GM21723 (cell line): ENCODE results near the gene PPP1R15B.

Experiments
- ATAC-seq: cut with Tn5 transposase; IDR thresholded peaks from one replicate; pipeline ENCODE4 v1.9.1; 2021; ENCODE audit warnings: mild to moderate bottlenecking, moderate library complexity; ENCODE audit not compliant: unreplicated experiment

Gene PPP1R15B

DNA sequence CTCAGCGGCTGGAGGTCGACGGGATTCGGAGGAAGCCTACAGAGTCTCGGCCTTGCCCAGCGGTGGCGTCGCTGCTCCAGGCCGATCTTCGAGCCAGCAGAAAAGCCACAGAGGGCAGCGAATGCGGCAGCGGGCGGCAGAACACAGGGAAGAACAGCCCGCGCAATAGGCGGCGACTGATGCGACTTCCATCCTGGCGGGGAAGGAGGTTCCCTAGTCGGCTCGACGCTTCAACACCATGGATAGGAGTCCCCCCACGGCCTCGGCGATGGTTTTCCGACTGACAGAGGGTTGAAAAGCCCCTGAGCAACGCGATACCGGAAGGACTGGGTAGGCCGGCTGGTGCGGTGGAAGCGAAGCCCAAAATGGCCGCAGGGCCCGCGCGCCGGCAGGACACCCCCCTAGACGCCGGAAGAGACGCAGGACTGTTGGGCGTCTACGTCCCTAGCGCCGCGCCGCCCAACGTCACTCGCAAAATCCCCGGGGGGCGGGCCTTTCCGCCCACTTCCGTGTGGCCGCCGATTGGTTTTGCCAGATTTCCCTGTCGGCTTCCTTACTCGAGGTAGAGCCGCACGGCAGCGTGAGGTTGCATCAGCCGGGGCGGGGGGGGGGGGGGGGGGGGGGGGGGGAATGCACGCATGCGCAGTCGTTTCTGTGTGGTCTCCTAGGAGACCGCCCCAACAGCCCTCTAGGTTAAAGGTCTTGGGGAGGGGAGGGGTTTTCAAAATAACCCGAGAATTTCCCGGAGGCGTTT, at the start of gene PPP1R15B:
Gene PPP1R15B (minus strand): TSS at position 367 of the 754 bp plus-strand sequence. CDS start 406 bp downstream, outside the sequence.
- ATAC-seq, result peak; percentile 88

DNA sequence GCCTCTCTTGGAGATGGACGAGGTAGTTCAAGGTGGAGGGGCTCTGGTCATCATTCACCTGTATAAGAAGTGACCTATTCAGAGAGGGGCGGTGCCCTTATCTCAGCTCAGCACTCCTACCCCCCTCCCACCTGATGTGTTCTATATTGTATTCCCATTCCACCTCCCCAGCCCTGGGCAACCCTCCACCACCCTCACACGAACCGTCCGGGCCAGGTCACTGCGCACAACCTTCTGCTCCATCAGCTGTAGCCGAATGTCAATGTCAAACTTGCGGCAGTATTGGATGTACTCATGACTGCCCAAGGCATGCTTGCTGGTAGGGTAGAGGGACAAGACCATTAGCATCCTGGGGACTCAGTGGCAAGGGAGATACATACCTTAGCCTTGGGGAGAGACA, 48.7 kb upstream of the PPP1R15B start:
- ATAC-seq, result no peak

DNA sequence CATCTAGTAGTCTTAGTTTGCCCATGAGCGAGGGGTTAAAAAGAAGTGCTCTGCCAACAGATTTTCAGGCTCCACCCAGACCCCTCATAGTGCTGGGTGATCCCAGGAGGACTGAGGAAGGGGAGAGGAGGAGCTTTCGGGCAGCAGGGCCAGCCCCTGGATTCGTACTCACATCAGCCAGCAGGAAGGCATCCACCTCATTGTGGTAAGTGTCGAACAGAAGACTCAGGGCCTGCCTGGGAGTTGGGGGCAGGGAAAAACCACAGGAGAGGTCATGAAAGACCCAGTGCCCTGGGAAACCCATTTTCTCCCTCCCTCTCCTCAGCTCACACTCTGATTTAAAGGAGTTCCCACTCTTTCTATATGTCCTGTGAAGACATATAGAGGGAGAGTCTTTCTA, 48.1 kb upstream of the PPP1R15B start:
- ATAC-seq, result no peak

DNA sequence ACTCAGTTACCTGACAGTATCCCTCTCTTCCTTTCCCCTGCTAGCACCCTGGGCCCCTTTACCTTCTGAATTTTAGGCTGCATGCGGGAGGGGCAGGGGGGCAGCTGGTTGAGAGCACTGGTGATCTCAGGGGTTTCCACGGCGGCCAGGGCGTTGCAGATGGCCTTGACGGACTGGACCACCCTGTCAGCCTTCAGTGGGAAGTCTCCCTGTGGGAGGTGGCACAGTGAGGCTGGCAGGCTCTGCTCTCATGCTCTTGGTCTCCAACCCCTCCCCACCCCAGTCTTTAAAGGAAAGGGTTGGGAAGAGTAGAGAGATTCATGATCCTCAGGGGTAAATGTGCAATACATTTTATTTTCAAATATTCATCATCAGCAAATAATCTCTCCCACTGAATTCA, 46.0 kb upstream of the PPP1R15B start:
- ATAC-seq, result no peak

DNA sequence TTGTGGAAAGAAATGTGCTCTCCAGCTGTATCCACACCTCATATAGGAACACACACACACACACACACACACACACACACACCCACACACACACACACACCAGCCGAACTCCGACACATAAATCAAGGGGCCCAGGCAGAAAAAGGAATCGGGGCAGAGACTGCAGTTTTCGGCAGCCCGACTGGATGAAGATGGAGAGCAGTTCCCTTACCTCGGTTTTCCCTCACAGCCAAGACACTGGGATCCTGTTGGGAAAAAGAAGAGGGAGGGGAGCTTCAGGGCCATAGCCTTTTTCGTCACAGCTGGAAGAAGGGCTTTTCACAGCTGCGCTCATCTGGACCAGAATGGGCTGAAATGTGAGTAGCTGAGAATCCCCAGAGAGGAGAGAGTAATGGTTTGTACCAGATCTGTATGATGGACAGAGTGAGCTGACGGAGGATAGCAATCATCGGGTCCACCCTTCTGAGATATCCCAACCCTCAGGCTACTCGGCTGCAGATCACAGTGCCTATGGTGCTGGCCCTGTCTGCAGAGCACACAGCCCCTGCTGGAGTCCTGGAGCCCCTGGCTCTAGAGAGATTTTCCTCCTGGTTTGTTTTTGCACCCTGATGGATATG, 45.3 kb upstream of the PPP1R15B start:
- ATAC-seq, result no peak

DNA sequence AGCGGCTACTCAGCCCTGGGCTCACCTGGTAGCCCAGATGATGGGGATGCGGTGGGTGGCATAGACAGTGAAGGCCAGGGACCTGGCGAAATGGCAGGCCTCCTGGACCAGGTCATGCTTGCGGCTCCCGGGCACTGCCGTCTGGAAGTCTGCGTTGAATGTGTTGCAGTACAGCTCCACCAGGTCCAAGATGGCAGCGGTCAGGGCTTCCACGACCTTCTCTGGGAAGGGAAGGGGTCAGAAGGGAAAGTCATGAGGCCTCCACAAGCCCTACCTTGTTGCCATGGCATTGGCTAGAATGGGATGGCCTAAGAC, 44.2 kb upstream of the PPP1R15B start:
- no peak for ATAC-seq

DNA sequence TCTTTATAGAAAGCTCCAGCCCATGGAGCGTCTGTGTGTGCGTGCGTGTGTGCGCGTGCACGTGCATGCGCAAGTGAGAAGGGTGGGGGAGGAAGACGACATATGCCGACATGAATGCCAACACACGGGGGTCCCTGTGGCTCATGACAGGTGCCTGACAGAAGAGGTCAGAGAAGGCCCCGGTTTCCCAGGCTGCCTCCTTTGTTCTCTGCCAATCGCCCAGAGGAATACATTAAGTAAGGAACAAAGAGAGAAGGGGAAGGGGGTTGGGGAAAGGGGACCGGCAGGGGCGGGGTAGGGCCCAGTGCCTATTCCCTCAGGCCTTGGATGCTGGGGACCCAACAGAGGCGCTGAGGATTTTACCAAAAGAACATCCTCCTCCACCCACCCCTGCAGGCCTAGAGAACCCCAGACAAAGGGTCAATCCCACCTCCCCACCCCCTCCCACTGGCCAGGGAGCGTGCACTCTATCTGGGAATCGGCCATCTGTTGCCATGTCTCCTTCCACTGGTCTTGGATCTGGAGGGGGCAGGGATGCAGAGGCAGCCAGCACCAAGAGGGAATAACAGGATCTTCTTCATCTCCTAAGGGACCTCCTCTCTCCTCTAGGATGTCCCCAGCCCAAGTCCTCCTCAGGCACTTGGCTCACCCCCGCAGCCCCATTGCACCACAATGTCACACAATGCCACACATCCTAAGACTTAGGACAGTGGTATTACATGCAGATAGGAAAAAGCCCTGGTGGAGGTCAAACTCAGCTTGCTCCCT, 43.6 kb upstream of the PPP1R15B start:
- no peak for ATAC-seq

DNA sequence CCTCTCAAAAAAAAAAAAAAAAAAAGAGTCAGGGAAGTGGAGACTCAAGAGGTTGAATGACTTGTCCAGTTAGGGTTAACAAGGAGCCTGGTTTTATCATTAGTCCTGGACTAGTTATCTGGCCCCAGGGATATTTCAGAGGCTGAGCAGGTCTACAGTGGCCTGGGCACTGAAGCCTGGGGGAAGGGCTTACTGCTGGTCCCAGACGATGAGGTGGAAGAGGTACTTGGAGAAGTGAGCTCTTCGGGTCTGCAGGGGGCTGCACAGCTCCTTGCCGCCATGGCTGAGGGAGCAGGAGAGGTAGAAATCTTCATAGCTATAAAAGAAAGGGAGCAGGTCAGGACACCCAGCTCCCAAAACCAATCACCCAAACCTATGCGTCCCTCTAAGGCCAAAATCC, 42.9 kb upstream of the PPP1R15B start:
- ATAC-seq, result no peak

DNA sequence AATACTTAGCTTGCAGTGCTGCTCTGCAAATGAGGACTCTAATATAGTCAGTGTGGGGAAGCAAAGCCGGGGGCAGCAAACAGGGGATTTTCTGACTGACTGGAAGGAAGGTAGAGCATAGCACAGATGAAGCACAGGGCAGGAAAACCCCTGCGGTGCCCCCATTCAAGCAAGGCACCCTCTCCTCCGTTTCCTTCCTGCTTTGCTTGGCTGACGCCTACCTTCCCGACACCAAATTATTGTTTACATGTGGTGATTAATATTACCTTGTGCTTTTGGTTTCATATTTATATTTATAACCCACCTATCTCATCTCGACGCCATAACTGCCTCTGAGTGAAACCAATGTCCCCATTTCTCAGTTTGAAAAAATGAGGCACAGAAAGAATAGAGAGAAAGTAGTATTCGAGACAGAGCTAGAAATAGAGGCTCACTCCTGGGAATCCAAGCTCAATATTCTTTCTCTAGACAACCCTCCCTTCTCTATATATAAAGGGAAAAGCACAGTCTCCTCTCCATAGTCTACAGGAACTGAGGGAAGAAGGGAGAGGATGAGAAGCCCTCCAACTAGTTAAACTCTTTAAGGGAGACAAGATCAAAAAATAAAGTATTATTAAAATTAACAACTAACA, 41.6 kb upstream of the PPP1R15B start:
- ATAC-seq, result peak; percentile 78

DNA sequence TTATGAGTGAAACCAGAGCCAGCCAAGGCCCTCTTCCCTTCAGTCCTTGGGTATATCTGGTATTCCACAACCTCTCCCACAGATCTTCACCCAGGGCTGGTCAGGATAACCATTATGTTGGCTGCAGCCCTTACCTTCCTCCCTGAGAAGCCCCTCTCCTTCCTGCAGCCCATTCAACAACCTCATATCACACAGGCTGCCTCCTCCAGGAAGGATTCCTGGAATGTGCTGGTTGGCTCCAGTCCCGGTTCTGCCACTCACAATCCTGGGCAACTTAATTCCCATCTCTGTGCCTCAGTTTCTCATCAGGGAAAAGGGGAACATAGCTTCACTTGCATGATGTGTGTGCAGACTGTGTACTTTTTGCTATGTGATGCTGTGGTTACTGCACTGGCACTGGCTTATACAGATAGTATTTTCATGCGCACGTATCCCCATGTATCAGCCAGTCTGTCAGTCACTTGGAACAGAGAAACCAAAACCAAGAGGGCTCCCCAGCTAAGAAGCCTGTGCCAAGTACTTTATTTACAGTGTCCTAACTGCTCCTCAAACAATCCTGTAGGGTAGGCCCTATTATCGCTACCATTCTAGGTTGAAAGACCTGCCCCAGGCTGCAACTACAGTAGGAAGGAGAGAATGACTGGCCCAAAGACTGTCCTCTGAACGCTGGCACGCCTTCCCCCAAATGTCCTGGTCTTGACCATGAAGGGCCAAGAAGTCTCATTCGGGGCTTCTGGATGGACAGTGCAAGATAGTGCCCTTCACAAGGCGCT, 39.9 kb upstream of the PPP1R15B start:
- no peak for ATAC-seq

DNA sequence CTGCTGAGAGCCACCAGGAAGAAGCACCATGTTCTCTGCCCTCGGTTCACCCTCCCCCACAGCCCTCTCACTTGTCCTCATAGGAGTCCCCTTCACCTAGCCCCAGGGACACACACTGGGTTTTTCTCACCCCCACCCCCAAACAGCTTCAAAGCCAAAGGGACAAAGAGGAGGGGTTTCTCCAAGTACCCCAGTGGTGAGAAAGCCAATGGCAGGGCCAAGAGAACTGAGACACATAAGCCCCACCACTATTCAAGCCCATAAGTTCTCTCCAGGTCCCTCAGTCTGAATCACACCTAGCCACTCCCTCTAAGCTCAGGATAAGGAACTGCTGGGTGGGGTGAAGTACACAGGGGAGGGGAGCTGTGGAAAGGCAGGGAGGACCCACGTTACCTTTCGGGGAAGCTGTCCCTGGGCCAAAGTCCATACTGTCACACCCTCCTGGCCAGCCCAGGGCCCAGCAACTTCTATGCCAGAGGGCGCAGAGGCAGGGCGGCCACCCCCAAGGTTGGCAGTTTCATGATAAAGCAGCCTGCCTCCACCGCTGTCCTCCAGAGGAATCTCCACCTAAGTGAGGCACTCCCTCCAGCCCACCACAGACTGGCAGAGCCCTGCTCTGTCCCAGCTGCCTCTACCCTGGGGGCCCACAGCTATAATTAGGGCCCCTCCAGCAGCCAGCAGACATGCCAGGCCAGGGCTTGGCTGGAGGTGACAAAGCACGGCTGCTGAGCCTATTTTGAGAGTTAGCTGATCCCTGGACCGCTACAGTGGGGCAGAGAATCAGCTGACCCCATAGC, 39.0 kb upstream of the PPP1R15B start:
- no peak for ATAC-seq

DNA sequence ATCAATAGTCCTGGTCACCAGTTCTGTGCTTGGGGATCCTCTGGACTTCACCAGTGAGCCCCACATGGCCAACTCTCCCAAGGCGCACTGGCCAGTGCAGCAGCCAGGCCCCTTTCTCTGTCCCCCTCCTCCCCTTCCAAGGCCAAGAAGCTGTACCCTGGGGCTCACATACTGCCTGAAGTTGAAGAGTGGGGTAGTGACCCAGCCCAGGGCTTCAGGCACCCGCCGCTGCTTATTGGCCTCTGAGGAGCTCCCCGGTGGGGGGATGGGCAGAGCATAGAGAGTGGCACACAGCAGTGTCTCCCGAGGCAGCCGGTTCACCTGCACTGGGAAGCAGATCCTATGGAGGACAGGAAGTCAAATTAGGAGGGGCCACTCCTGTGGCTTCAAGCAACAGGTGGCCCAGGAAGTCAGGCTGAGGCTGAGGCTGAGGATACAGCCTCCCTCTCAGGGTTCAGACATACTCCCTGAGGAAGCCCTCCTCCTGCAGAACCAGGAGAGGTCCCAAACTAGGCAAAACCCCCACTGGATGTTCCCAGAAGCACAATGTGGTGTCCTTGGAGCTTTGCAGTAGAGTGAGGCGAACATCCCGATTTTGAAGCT, 38.2 kb upstream of the PPP1R15B start:
- ATAC-seq, result no peak

DNA sequence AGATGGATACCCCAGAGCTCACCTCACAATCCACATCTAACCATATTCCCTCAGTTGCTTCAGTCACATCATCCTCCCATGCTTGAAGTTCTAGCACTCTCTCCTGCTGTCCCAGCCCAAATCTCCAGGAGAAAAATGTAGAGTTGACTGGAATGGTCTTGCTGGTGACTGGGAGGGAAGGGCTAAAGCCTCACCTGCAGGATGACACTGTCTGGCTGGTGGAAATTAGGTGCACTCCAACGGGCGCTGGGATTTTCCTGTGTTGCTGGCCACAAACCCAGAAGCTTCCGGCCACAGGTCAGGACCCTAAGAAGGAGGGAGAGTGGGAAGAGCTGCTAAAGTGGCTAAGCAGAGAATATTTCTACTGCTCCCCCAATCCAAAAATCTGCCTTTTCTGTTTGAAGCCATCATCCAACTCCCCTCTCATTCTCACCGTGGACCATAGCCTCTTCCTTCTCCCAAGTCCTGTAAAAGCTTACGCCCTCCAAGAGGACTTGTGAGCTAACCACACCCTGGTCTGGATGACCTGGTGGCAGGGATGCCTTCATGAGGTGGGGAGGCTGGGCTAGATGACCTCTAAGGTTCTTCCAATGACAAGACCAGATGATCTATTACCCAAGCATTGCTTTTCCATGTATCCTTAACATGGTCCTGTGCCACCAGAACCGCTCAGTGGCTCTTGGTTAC, 37.5 kb upstream of the PPP1R15B start:
- ATAC-seq, result no peak

DNA sequence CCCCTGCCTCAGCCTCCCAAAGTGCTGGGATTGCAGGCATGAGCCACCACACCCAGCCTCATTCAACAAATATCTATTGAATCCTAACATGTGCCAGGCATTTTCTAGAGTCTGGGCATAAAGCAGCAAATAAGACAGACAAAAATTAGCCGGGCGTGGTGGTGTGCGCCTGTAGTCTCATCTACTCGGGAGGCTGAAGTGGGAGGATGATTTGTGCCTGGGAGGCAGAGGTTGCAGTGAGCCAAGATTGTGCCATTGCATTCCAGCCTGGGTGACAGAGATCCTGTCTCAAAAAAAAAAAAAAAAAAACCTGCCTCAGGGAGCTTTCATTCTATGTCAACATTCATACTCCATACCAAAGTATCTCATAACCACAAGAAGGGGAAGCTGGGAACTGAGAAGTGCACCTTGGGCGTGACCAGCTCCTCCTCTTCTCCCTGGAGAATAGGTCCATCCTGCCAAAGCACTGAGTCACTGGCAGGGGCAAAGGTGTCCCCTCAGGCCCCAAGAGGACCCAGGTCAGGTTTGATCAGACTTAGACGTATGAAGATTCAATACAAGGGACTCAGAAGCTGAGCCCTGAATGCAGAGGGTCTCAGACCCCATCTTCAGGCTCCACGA, 36.8 kb upstream of the PPP1R15B start:
- ATAC-seq, result no peak

DNA sequence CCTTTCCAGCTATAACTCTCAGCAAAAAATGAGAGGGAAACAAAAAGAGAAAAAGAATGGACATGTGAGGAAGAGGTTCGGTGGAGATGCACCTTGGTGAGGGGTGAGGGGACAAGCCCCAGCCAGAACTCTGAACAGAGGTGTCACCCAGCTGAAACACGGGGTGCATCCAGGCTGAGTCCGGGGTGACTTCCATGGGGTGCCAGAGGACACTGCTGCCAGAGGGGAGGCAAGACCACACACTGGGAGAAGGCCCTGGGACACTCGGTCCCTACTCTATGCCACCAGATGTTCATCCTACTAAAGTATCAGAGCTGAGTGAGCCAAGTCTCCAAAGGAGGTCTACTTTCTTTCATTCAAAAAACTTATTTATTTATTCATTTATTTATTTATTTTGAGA, 36.1 kb upstream of the PPP1R15B start:
- no peak for ATAC-seq

DNA sequence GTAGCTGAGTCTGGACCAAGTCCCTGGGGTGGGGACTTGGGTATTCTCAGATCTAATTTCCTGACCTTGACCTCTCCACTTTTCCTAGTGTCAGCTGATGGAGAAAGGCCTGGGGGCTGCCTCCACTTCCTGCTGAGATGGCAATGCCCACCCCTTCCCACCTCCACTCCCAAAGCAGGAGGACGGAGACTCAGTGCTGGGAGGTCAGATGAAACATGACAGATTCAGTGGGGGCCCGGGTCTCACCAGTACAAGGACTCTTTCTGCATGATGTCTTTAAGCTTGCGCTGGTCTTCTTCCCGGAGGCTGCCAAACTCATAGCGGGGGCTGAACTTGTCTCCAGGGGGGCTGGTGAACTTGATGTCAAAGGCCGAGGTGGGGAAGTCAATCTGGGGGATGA, 35.6 kb upstream of the PPP1R15B start:
- ATAC-seq, result no peak

DNA sequence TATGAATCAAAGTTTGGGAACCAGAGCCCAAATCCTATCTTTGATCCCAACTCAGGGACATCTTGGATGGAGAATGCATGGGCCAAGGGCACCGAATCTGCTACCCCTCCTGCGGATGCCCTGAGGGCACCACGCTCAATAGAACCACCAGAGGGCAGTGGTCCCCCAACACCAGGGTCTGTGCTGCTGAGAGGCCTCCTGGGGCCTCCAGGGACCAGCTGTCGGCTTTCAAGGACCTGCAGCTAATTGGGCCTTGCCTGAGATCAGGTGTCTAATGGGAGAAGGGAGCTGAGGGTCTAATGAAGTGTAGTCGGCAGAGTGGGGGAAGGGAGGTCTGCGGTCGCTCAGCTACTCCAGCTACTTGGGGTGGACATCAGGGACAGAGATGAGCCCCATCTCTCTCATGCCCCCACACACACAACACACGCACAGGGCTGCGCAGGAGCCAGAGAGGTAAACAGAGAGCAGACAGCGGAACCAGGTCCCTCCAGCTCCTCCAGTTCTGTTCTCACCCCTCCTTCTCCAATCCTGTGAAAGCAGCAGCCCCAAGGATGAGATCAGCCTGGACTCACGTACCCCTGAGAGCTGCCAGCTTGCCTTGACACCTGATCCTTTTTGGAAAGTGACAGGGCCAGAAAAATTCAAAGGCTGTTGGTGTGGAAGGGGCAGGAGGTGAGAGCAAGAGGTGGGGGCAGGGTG, 34.9 kb upstream of the PPP1R15B start:
- peak; percentile 64 for ATAC-seq

DNA sequence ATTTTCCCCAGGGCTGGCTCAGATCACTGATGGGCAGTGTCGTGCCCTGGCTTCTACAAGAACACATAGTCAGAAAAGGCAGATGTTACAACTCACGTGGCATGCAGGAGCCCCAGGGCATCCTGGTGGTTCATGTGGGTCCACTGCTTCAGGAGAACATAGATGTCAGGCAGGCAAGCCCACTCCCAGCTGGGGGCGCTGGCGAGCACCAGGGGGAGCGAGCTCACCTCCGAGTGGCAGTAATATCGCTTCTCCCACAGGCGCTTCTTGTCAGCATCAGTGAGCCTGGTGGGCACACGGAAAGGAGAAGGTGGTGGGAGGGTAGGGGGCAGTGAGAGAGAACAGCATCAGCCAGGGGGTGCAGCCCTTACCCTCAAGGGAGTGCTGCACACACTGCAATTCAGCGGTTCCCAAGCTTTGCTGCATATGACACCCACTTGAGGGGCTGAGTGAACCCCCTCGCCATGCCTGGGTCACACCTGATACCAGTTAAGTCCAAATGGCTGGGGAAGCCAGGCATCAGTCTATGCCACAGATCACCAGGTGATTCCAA, 34.3 kb upstream of the PPP1R15B start:
- ATAC-seq, result no peak
